ENCODE results near the gene ATP6V0D1.

GRCh38 chr16:67415872-67416793, 64.8 kb downstream of the ATP6V0D1 start, which contains the start of gene ZDHHC1:
- TF ChIP-seq, protein P1, sequence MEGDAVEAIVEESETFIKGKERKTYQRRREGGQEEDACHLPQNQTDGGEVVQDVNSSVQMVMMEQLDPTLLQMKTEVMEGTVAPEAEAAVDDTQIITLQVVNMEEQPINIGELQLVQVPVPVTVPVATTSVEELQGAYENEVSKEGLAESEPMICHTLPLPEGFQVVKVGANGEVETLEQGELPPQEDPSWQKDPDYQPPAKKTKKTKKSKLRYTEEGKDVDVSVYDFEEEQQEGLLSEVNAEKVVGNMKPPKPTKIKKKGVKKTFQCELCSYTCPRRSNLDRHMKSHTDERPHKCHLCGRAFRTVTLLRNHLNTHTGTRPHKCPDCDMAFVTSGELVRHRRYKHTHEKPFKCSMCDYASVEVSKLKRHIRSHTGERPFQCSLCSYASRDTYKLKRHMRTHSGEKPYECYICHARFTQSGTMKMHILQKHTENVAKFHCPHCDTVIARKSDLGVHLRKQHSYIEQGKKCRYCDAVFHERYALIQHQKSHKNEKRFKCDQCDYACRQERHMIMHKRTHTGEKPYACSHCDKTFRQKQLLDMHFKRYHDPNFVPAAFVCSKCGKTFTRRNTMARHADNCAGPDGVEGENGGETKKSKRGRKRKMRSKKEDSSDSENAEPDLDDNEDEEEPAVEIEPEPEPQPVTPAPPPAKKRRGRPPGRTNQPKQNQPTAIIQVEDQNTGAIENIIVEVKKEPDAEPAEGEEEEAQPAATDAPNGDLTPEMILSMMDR (conservative IDR thresholded peaks at IDR 0.05 in 1 of 2, IDR thresholded peaks at IDR 0.05 in 1 of 2; ENCODE audit: extremely low read depth in 1 of 2, insufficient read depth in 1 of 2, low read depth in 1 of 2, low read length in 2 of 2), result peak; percentile 47 to 66
- TF ChIP-seq EZH2 (IDR thresholded peaks at IDR 0.05; ENCODE audit: borderline replicate concordance, low read length), result no peak

Measured in mammary epithelial cell (primary cell).